Glomerular endothelial cell (primary cell): ENCODE data around the gene ACTA2. TPM values are rescaled to one million over a fixed set of nuclear protein-coding genes. Genes with fewer than 3 reads are reported as not detected.

Experiments used
- DNase-seq: peaks from one replicate; pipeline ENCODE4 v3.0.0-alpha.2; 2011; ENCODE audit warnings: low read depth, low spot score; ENCODE audit errors: extremely low read depth
- total RNA-seq: library from RNA; depleted of rRNA; stranded (reverse); fragments of >200 nt; gene quantifications from 2 replicates; pipeline ENCODE4 v1.2.3, GENCODE V29; 2015

ACTA2 gene
- total RNA-seq, result 62.1 and 106 TPM in 2 replicates

DNA sequence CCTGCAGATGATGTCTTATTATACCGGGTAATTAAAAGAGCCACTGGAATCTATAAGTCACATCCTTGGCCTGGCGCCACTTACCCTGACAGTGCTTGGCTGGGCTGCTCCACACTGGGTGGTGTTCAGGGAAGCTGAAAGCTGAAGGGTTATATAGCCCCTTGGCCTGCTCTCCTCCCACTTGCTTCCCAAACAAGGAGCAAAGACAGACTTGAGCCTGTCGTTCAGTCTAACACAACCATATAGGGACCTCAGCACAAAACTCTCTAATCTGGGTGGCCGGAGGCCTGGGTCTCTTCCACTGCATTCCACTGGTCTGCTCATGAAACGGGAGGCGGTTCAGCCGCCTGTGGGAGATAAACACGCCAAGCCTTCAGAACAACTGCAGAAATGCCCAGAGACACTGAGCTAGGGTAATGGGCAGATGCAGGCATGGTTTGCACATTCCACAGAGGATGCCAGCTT, at the start of gene ACTA2:
Gene ACTA2, minus strand, starts transcription at position 127 of the 465 bp plus-strand sequence. CDS start 3,843 bp downstream, outside the sequence.
- no peak for DNase-seq

DNA sequence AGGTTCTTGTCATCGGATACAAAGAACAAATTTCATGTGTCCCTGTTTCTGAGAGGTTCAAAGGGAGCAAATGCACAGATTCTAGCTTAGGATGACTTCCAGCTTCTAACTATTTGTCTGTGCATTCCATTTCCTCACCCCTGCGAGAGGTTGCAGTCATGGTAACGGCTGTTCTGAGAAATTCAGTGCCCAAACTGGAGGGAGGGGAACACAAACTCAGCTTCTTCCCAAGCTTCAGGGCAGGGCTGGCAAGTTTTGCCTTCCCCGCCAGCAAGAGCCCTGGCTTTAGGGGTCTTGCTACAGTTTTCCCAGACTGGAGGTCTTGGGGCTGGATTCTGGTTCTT, 49.1 kb upstream of the ACTA2 start:
- DNase-seq, result no peak

DNA sequence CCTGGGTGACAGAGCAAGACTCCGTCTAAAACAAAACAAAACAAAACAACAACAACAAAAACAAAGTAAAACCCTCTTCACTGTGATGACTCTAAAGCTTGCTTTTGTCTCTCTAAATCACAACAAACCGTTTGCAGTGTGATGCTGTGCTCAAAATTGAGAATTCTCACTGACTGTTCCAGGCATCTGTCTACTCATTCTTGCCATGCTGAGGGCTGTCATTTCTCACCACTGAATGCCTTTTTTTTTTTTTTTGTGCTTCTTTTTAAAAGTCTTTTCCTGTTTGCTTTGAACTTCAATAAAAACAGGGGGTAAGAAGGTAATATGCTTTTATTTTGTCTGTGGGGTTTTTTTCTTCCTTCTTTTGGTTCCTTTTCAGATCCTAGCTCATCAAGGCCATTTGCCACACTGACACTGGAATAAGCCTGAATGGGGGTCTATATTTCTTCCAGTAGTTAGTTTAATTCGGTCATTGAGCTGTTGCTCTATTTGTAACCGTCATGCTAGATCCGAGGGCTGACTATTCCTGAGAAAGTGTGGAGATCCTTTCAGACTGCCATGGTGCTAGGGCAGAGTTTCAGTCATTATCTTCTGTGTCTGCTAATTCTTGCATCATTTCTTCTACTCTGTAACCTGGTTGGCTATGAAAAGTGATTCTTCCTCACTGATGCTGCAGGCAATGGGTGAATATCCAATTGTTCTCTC, 48.6 kb upstream of the ACTA2 start:
- no peak for DNase-seq

DNA sequence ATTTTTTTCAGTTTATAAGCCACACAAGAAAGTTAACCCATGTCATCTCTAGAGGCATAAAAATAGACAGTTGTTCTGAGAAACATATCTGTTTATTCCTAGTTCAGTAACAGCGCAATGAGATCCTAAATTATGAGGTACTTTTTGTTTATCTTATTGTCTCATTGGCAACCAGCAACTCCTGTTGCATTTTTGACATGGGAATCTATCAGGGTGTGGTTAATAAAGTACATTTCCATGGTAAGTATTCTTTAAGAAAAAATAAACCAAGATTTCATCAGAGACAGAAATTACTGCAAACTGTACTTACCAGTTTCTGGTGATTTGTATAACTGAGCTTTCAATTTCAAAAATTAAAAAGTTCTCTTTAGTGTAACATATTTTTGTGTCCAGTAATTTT, 47.1 kb upstream of the ACTA2 start:
- DNase-seq, result no peak

DNA sequence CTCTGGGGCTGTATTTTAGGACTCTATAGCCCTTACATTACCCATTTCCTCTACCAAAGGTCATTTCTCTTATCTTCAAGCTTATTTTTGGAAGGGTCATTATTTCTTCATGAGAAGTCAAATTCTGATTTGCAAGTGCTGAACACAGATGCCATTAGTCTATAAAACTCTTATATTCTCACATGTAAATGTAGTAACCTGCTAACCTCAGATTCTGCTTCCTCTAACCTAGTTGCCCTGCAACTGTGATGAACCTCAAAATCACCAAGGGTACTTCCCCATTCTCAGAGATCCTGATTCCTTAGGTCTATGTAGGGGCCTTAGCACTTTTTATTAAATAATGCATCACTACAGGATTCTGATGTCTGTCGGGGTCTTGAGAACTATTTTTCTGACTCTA, 44.4 kb upstream of the ACTA2 start:
- no peak for DNase-seq

DNA sequence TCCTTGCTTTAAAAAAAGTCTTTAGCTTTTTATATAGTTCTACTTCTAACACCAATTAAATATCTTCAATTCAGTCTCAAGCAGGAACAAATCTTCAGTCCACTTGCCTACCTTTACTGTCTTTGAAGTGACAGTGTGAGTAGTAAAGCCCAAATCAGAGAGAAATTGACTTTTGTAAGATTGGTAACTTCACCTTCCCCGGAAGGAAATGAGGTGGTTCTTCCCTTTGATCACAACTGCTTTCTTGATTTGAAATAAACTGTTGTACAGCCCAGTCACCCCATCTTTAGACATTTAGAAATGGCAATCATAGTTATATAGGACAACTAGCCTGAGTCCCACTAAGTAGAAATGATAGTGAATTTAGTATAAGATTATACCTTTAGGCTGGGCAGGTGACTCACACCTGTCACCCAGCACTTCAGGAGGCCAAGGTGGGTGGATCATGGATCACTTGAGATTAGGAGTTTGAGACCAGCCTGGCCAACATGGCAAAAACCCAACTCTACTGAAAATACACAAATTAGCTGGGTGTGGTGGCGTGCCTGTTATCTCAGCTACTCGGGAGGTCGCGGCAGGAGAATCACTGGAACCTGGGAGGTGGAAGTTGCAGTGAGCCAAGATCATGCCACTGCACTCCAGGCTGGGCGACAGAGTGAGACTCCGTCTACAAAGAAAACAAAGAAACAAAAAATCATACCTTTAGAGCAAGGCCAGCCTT, 42.7 kb upstream of the ACTA2 start:
- DNase-seq, result no peak

DNA sequence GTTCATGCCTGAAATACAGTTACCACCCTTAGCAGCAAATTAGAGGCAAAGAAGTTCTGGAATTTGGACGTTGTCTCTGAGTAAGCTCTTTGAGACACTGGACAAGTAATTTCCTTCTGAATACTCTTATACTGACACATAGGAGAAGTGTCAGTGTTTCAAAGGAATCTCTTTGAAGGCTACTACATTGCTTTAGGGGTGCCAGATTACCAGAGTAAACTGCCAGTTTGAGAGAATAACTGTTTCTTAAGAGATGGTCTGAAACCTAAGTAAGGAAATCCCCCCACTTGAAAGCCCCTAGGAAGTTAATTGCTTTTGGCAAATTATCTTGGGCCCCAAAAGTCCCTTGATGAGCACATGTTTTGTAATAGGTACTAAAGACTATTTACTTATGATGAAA, 41.4 kb upstream of the ACTA2 start:
- DNase-seq, result no peak

DNA sequence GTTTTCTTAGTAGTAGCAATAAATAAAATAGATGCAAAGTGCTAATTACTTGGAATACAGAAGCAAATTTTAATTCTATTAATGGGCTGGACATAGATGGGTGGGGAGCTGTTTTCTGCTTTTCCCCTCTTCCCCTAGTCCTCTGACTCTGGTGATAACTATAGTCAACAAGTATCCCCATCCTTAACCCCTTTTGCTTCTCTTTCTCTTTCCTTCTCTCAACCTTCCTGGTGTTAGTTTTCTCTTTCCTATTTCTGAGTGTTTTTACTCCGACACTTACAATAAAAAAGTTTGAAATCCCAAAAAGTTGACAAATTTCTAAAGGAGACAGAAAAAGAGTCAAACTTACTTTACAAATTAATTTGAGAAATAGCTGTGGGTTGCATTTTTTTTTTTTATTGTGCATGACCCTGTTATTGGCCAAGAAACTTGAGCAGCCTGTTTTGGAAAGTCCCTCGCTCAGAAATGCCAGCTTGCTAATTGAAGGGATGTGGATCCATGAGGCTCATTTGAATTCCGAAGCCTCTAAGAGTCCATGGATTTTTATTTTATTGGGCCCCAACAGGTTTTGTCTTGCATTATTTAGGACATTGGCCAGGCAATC, 40.5 kb upstream of the ACTA2 start:
- DNase-seq, result no peak

DNA sequence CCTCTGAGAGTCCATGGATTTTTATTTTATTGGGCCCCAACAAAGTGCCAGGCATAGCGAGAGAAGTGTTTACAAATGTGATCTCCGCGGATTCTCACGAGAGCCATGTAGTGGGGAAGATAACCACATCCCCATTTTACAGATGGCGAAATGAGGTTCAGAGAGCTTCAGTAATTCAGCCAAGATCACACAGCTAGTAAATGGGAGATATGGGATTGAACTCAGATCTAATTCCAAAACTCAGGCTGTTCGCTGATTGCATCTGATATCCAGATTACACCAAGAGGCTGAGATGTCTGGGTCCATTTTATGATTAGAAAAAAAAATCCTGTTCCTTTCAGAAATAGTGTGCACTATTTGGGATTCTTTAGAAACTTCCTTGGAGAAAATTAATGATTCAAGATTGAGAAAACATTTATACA, 39.3 kb upstream of the ACTA2 start:
- no peak for DNase-seq

DNA sequence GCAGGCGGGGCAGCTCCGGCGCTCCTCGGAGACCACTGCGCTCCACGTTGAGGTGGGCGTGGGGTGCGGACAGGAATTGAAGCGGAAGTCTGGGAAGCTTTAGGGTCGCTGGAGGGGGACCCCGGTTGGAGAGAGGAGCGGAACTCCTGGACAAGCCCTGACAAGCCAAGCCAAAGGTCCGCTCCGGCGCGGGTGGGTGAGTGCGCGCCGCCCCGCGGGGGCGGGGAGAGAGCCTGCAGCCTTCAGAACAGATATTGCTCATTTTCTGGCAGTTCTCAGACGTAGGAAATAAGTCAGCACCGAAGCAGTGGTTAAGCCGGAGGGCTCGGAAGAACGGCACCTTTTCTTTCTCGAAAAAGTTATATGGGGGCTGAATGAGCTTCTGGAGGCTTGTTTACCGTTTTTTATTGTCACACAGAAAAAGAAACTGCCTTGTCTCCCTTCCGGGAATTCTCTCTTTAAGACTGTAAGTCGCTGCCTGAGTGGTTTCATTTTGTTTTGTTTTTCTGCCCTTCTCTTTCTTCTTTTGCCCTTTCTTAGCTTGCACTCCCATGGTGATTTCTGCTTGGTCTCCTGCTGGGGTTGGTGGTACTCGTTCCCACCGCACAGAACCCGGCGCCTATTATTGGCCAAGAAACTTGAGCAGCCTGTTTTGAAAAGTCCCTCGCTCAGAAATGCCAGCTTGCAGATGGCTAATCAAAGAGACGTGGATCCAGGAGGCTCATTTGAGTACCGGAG, 38.8 kb upstream of the ACTA2 start:
- no peak for DNase-seq

DNA sequence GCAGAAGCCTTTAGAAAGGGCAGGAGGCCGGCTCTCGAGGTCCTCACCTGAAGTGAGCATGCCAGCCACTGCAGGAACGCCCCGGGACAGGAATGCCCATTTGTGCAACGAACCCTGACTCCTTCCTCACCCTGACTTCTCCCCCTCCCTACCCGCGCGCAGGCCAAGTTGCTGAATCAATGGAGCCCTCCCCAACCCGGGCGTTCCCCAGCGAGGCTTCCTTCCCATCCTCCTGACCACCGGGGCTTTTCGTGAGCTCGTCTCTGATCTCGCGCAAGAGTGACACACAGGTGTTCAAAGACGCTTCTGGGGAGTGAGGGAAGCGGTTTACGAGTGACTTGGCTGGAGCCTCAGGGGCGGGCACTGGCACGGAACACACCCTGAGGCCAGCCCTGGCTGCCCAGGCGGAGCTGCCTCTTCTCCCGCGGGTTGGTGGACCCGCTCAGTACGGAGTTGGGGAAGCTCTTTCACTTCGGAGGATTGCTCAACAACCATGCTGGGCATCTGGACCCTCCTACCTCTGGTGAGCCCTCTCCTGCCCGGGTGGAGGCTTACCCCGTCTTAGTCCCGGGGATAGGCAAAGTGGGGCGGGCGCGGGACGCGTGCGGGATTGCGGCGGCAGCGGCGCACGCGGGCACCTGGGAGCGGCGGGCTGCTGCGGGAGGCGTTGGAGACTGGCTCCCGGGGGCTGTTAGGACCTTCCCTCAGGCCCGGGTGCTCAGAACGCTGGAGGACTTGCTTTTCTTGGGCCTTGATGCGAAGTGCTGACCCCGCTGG, 38.0 kb upstream of the ACTA2 start, which contains the start of gene FAS:
Gene FAS, plus strand, starts transcription at position 415 of the 777 bp plus-strand sequence. Its CDS starts 79 bp downstream, at position 494.
- DNase-seq, result no peak

DNA sequence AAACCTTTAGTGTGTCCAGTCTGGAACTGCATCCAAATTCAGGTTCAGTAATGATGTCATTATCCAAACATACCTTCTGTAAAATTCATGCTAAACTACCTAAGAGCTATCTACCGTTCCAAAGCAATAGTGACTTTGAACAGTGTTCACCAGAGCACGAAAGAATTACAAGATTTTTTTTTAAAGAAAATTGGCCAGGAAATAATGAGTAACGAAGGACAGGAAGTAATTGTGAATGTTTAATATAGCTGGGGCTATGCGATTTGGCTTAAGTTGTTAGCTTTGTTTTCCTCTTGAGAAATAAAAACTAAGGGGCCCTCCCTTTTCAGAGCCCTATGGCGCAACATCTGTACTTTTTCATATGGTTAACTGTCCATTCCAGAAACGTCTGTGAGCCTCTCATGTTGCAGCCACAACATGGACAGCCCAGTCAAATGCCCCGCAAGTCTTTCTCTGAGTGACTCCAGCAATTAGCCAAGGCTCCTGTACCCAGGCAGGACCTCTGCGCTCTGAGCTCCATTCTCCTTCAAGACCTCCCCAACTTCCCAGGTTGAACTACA, 37.3 kb upstream of the ACTA2 start:
- DNase-seq, result no peak

DNA sequence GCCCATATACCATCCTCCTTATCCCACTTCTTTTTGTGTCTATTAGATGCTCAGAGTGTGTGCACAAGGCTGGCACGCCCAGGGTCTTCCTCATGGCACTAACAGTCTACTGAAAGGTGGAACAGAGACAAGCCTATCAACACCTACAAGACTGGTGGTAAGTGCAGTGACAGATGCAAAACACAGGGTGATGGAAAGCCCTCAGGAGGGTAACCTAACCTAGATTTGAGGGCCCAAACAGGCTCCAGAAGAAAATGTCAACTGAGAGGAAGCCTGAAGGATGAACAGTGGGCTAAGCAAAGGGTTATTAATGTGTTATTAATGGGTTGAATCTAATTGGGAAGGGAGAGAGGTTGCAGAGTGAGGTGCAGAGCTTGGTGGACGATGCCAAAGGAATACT, 36.9 kb upstream of the ACTA2 start:
- no peak for DNase-seq

DNA sequence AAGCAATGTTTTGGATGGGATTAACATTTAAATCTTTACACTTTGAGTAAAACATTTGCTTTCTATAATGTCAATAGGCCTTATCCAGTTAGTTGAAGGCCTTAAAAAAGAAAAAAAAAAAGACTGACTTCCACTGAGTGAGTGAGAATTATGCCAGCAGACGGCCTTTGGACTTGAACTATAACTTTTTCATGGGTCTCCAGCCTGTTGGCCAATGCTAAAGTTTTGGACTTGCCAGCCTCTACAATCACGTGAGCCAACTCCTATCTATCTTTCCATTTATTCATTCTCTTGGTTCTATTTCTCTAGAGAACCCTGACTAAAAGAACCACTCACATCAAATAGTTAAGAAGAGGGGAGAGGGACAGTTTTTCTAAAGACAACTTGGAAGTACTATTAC, 35.3 kb upstream of the ACTA2 start:
- DNase-seq, result no peak

DNA sequence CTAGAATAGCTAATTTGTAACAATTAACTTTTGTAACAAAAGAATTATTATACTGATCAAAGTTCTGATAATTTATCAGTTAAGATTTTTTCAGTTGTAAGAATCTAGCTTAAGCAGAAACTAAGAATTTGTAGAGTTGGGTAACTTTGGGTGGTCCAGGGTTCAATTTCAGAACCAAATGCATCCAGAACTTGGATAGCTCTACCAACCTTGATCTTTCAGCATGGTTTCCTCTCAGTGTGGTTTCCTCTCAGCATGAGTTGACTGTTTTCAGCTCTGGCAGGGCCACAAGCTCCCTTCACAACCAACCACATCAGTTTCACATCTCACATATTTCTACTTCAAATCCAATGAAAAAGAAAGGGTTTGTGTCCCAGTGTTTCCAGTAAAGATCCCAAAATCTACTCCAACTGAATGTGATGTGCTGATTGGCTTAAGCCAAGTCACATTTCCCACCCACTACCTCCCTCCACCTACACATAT, 34.7 kb upstream of the ACTA2 start:
- DNase-seq, result no peak

DNA sequence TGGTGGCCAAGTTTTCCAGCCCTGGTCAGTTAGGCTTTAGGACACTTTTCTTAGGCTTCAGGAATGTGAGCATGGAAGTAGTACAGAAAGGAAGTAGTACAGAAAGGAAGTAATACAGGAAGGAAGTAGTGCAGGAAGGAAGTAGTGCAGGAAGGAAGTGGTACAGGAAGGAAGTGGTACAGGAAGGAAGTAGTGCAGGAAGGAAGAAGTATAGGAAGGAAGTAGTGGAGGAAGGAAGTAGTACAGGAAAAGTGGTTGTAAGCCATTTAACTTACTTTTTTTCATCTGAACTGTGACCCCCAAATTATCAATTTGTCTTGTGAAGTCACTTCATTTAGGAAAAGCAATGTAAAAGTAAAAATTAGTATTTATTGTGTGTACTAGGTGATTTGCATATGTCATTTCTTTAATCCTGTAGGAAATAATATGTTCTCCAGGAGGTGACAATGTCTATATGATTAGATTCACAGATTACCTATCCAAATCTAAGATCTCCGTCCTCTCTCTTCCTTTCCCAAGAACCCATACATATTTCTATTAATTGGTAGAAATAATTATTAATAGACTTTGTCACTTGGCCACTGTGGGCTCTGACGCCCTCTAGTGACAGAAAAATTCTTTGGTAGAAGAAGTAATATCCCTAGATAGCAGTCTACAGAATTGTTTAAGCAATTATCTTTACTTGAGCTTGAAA, 34.1 kb upstream of the ACTA2 start:
- no peak for DNase-seq

DNA sequence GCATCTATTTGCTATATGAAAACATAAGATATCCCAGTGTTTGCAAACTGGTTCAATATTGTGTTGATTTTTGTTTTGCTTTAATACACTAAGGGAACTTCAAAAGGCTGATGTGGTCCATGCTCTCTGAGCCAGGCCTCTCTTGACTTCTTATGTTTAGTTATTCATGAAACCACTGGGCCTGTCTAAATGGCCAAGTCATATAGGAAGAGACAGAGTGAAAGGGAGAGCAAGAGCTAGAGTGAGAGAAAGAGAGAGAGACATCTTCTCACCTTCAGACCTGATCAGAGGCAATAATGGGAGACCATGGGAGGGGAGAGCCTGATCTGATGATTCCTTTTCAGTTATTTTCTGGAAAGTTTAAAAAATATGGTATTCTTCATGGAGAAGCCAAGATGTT, 32.0 kb upstream of the ACTA2 start:
- DNase-seq, result no peak

DNA sequence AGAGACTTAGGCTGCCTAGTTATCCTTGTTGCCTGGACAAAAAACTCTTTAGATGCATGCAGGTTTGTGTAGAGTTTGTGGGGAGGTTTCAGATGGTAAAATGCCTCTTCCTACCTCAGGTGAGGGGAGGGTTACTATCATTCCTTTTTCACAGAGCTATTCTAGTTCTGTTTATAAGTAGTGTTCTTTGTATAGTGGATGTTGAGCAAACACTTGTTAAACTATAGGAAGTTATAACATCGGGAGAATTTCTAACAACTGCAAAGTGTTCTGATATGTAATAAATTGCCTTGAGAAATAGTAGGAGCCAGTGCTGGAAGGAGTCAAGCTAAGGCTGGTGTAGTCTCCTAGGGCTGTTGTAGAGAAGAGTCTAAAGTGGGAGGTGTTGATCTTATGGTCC, 31.4 kb upstream of the ACTA2 start:
- no peak for DNase-seq

DNA sequence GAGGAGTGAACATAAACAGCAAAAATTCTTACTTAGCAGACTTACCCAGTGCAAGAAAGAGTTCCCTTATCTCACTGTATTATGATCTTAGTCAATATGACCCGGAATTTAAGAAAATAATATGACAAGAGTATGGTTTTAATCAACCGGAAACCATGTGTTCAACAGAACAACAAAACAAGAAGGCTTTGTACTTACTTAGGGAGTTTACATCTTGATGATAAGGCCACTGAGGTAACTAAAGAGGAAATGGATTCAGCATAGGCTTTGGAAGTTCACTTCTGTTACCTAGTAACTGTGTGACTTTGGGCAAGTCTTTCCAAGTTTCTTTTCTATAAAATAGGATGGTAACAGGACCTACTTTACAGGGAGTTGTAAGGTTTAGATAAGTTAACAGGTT, 30.6 kb upstream of the ACTA2 start:
- DNase-seq, result no peak
